Measurements from ENCODE around the gene KNDC1.

DNA sequence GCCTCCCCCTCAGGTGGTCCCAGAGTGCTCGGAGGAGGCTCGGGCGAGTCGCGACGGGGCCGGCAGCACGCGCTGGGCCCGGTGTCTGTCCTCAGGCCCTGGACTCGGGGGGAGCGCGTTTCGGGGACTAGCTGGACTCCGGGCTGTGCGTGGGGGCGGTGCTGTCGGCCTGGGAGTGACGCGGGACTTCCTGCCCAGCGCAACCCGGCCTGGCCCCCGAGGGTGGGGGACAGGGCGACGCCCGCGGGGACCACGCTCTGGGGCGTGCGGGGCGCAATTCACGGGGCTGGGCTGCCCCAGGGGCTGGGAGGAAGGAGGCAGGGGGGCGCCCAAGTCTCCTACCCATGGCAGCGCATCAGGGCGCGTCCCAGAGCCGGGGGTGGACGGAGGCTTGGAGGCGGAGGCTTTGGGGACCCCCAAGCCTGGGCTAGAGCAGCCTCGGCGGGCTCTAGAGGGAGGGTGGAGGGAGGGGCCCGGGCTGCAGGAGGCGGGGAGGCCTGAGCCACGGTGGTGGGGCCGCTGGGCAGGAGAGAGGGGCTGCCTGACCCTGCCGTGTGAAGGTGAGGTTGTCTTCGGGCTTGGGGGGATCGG is 75.3 kb downstream of the KNDC1 start:
- TF ChIP-seq, protein P1, sequence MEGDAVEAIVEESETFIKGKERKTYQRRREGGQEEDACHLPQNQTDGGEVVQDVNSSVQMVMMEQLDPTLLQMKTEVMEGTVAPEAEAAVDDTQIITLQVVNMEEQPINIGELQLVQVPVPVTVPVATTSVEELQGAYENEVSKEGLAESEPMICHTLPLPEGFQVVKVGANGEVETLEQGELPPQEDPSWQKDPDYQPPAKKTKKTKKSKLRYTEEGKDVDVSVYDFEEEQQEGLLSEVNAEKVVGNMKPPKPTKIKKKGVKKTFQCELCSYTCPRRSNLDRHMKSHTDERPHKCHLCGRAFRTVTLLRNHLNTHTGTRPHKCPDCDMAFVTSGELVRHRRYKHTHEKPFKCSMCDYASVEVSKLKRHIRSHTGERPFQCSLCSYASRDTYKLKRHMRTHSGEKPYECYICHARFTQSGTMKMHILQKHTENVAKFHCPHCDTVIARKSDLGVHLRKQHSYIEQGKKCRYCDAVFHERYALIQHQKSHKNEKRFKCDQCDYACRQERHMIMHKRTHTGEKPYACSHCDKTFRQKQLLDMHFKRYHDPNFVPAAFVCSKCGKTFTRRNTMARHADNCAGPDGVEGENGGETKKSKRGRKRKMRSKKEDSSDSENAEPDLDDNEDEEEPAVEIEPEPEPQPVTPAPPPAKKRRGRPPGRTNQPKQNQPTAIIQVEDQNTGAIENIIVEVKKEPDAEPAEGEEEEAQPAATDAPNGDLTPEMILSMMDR (IDR thresholded peaks at IDR 0.05): no peak
- TF ChIP-seq POLR2A (IDR thresholded peaks at IDR 0.05): no peak

Measured in Peyer's patch (tissue), 4 donors.